Tongue (tissue), 2 donors: Measurements from ENCODE around the gene KCNC2. TPM values are rescaled to one million over a fixed set of nuclear protein-coding genes. Genes with fewer than 3 reads are reported as not detected.
"Not testable (repeated sequence)": the region's sequence is repeated elsewhere in the genome, so short reads cannot be mapped to it uniquely, and the experiment has no call there.

Experiments used
- DNase-seq: peaks from one replicate; pipeline ENCODE4 v3.0.0-alpha.2; 2015
- total RNA-seq: library from RNA; depleted of rRNA; stranded (reverse); fragments of >200 nt; gene quantifications from one replicate; pipeline ENCODE4 v1.2.3, GENCODE V29; 2014

Gene KCNC2
- 3.9 TPM for total RNA-seq

- DNase-seq, result no peak
These were observed at the start of gene KCNC2 for GRCh38 chr12:75209812-75210138. Gene KCNC2 (minus strand): TSS chr12:75209839.

GRCh38 chr12:75259143-75259542 is 49.5 kb upstream of the KCNC2 start:
- no peak for DNase-seq

GRCh38 chr12:75257510-75257909 is 47.9 kb upstream of the KCNC2 start:
- no peak for DNase-seq

- DNase-seq, result no peak
These were observed 35.5 kb upstream of the KCNC2 start for GRCh38 chr12:75245108-75245507.

- no peak for DNase-seq
These were observed 30.3 kb upstream of the KCNC2 start for GRCh38 chr12:75239987-75240386.

GRCh38 chr12:75236206-75236605 is 26.6 kb upstream of the KCNC2 start:
- no peak for DNase-seq

- DNase-seq, result no peak
These were observed 17.5 kb upstream of the KCNC2 start for GRCh38 chr12:75227132-75227531.

- no peak for DNase-seq
These were observed 2.4 kb upstream of the KCNC2 start for GRCh38 chr12:75212072-75212471.

- DNase-seq, result peak; percentile 54
These were observed 505 bp downstream of the KCNC2 start for GRCh38 chr12:75208856-75209811.

- no peak for DNase-seq
These were observed 2.1 kb downstream of the KCNC2 start for GRCh38 chr12:75207338-75208083.

- DNase-seq, result no peak
These were observed 4.1 kb downstream of the KCNC2 start for GRCh38 chr12:75205558-75205957.

GRCh38 chr12:75196865-75197264 is 12.8 kb downstream of the KCNC2 start:
- DNase-seq, result no peak

- DNase-seq, result no peak
These were observed 13.2 kb downstream of the KCNC2 start for GRCh38 chr12:75196408-75196807.

GRCh38 chr12:75194250-75194649 is 15.4 kb downstream of the KCNC2 start:
- no peak for DNase-seq

- no peak for DNase-seq
These were observed 17.4 kb downstream of the KCNC2 start for GRCh38 chr12:75192196-75192595.

- no peak for DNase-seq
These were observed 18.8 kb downstream of the KCNC2 start for GRCh38 chr12:75190846-75191245.

- DNase-seq, result not testable (repeated sequence)
These were observed 23.8 kb downstream of the KCNC2 start for GRCh38 chr12:75185881-75186280.

GRCh38 chr12:75184516-75184915 is 25.1 kb downstream of the KCNC2 start:
- DNase-seq, result no peak

- DNase-seq, result no peak
These were observed 25.7 kb downstream of the KCNC2 start for GRCh38 chr12:75183967-75184366.

GRCh38 chr12:75177997-75178396 is 31.6 kb downstream of the KCNC2 start:
- no peak for DNase-seq

GRCh38 chr12:75172611-75173010 is 37.0 kb downstream of the KCNC2 start:
- no peak for DNase-seq

GRCh38 chr12:75170640-75171185 is 38.9 kb downstream of the KCNC2 start:
- peak; percentile 0 for DNase-seq

GRCh38 chr12:75162845-75163244 is 46.8 kb downstream of the KCNC2 start:
- DNase-seq, result no peak
